HG03558 (cell line): Measurements from ENCODE around the gene ATP11A.

Source experiments
- ATAC-seq: cut with Tn5 transposase; IDR thresholded peaks from one replicate; pipeline ENCODE4 v1.9.1; 2021; ENCODE audit warnings: moderate number of reproducible peaks; ENCODE audit not compliant: unreplicated experiment; ENCODE audit errors: extremely low read depth

Gene ATP11A

DNA sequence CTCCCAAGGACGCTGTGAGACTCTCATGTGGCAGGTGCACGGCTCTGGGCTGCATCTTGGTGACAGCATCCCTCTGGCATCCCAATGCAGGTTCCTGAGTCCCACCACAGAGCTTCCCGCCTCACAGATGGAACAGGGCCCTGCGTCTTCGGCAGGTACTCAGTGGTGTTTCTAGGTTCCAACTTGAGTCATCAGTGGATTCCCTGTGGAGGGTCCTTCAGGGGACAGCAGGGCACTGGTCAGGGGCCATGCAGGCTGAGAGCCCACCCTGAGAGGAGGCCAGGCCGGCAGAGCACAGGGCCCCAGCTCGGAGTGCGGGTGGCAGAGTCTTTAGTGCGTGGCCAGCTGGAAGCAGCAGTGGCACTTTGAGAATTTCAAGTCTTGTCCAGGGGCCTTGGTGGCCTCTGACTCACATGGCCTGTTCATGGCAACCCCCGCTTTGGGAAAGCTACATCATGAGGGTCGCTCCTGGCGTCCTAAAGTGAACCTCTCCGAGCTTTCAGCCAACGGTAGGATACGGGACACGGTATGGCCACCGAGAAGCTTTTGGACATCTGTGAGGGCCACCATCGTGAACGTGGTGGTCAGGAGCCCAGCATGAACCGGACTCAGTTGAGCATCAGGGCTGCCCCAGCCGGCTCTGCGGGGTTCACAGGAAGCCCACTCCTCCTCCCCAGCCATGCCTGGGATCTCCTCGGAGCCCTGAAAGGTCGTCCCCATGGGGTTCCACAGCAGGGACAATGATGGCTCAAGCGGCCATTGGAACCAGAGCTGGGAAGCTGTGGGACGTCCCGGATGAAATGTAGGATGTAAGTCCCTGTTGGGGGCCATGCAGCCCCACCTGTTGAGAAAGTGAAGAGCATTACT lies 207.1 kb downstream of the ATP11A start:
- ATAC-seq = no peak

GRCh38 chr13:112897603-112897955 lies 207.7 kb downstream of the ATP11A start:
- no peak for ATAC-seq

- no peak for ATAC-seq
These were observed 208.2 kb downstream of the ATP11A start for GRCh38 chr13:112897956-112898620.

DNA sequence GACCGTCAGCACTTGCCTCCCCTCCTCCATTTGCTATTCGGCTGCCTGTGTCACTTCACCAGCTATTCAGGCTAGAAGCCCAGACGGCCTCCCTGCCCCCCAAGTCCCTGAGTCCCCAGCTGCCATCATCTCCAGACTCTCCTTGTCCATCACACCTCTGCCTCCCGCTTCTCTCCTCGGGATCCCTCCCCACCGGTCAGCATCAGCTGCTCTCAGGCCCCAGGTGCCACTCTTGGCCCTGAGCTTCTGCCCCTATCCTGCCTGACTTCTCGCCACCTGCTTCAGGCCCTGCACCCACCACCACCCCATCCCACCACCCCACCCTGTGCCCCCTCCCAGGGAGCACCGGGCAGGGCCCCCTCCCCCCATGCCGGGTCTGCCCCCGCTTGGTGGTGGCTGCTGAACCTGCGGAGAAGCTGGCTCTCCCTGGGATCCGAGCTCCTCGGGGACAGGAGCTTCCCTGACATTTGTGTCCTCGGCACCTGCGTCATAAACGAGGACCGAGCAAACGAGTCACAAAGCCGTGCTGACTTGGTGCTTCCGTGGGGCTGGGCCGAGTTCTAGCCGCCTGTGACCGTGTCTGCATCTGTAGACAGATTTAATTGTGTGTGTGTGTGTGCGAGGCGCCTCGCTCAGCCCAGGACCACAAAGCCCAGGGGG lies 208.9 kb downstream of the ATP11A start:
- no peak for ATAC-seq

DNA sequence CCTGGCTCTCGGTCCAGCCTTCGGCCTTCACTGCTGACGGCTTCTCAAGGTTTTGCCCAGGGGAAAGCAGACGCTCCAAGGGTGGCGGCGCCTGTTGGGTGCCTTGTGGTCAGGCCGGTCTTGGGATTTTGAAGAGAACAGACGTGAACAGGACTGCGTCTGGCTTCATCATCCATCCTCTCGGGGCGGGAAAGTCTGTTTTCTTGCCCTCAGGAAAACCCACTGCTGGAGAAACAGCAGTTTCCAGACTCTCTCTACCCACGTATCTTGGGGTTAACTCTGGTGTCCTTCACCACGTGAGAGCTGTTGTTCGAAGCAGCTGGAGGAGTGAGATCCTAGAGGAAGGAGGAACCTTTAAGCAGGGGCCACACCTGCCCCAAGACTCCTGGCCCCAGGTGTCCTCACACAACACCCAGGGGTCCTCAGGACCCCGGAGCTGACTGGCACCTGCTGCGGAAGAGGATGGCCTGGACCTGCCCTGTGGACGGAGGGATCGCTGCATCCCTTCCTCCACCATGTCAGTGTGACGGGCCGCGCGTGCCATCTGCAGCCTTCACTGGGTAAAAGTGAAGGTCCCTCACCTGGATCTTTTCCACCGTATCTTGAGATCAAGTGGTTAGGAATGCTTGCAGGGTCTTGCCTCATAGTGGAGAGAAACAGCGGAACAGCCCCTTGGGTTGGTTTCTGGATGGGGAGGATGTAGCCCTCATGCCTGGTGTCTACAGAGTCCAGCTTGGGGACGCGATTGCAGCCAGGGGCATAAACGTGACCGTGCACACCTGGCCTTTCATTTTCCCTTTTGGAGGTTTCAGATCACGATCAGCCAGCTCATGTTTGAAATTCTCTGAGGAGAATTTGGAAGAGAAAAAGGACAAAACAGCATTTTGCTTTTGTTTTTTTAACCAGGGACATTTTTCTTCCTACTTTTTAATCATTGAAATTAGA lies 209.7 kb downstream of the ATP11A start:
- ATAC-seq = no peak

- ATAC-seq = no peak
These were observed 210.4 kb downstream of the ATP11A start for GRCh38 chr13:112900226-112900600.

DNA sequence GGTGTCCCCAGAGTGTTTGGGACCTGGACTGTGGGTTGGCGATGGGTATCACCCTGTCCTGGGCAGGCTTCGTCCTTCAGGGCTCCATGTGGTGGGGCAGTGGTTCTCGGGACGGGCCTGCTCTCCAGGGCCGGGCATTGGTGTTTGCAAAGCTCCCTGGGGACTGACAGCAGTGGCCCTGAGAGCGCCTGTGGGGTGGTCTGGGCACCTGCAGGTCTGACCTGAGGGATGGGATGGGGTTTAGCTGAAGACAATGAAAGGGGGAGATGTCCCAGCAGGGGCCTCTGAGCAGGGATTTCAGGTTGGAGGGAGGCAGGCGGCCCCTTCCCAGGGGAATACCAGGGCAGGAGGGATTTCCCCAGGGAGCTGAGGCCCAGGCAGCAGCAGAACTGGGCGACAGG lies 210.9 kb downstream of the ATP11A start:
- ATAC-seq = no peak

DNA sequence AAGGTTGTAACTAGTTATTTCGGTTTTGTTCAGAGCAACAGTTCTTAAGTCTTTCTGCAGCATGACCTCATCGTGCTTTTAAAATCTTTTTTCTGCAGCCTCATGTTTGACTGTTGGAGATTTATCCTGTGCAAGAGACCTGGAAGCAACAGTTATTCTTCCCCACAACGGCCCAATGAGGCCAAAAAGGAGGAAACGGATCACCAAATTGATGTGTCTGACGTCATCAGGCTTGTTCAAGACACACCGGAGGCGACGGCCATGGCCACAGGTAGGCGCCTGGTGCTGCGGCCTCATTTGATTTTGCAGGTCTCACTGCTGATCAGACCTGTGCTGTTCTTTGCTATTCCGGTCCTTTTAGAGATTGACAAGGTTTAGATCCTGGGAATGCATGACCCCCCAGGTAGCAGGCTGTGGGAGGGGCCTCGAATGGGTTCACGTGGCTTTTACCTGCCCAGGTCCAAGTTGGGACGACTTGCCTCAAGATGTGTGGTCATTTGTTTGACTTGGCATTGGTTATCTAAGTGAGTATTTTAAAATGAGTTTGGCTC lies 212.3 kb downstream of the ATP11A start:
- ATAC-seq = no peak

DNA sequence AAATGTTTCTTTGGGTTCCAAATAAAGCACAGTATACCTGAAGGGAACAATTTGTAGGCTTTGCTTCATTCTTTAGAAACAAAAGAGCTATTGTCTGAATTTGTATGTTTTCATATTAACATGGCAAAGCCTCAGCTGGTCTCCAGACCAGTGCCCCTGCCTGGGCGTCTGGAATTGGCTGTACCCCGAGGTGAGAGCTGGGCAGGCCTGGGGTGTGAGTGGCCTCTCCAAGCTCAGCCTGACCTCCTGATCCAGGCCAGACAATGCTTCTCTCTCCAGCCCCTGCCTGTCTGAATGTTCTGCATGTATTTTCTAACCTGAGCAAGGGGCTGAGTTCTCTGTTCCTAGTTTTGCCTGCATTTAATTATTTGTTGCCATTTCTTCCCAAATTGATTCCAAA lies 212.8 kb downstream of the ATP11A start:
- ATAC-seq = no peak

DNA sequence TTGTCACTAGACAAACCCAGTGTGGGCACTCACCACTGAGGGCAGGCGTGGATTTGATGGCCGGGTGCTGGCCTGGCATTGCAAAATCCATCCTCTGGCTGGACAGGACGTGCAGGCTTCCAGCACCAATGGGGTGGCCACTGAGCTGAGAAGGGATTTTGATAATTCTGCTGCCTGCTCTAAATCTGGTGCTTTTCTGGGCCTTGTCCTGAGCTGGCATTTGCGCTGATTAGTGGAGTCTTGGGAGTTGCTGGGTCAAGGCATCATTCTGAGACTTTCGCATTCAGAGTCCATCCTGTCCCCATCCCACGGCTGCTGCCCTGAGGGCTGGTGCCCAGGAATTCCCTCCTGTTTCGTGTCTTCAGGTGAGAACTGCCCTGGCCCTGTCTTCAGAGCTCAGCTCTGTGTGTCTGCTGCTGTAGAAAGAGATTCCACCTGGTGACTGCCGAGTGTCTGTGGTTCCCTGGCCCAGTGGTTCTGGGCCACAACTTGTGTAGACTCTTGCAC lies 213.3 kb downstream of the ATP11A start:
- no peak for ATAC-seq

DNA sequence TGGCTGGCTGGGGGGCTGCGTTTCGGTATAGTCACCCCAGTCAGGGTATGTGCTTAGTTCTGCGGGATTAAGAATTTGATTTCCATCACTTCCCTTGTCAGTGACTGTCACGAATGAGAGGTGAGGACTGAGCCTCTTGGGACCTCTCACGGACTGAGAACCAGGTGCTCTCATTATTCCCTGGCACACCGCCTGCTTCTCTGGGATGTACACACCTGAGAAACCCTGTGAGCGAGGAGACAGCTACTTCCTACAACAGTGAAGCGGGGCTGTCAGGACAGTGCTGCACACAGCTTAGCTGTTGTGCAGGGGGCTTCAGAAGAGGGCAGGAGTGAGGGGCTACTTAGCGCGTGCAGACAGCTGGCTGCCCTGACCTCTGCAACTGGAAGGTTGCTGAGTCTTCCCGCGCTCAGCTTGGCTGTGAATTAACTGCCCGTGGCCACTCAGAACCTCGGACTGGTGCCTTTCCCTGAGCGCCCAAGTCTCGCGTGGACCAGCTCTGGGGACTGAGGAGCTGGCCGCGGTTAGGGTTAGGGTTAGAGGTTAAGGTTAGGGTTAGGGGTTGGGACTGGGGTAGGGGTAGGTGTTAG lies 213.9 kb downstream of the ATP11A start:
- ATAC-seq = no peak

DNA sequence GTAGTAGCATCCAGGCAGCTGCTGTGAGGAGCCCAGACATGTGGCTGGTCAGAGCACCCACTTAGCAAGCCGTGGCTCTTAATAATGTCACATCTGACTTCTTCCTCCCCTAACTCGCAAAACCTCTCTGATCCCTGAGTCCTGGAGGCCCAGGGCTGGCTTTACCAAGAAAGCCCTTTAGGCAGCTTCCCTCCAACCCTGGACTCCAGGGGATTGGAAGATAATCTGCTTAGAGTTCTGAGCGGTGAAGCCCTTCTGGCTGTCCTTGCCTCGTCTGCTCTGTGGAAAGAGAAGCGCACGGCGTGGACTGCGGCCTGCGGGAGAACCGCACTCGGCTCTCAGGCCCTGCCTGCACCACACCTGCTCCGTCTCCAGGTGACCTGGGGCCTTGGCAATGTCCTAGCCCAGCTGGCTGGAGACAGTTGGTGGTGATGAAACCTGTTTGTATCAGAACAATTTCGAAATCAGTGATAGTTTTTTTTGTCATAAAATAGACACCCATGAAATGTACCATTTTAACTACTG lies 214.7 kb downstream of the ATP11A start:
- no peak for ATAC-seq

GRCh38 chr13:112905086-112905485 lies 215.2 kb downstream of the ATP11A start:
- ATAC-seq = no peak

- ATAC-seq = no peak
These were observed 215.8 kb downstream of the ATP11A start for GRCh38 chr13:112905619-112905989.

DNA sequence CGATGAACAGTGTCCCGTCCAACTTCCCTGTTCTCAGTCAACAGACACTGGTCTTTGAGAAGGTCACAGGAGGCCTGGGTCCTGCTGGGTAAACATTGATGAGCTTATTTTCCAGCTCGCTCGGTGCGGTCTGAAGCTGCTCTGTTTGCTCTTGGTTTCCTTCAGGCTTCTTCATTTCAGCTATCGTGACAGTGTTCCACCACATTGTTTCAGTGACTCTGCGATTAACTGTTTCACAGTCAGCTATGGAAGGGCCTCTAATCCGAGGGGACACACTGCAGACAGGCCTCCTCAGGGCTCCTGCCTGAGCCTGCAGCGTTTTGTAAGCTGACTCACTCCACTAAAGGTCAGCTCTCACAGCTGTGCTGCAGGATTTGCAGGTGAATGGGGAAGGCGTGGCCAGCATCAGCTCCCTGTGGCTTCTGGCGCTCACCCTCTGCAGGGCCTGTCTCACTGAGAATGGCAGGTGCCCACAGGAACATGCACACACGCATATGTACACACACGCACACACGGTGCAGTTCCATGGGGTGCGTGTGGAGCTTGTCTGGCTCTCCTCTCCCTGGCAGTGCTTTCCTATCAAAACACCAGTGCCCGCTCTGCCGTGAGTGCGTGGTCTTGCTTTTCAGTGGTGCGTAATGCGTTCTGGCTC lies 216.3 kb downstream of the ATP11A start:
- ATAC-seq = no peak

DNA sequence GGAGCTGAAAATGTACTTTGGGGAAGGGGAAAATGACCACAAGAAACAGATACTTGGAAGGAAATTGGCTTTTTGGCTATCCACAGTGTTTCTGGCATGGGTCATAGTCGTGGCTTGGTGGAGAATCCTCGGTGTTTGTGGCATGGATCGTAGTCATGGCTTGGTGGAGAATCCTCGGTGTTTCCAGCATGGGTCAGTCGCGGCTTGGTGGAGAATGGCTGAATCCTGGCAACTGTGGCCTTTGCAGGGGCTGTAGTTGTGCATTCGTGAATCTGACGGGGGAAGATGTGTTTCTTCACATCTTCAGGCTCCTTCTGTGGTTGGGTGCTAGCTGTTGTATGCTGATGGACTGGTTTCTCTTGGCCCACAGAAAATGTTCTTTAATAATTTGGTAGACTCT lies 217.4 kb downstream of the ATP11A start:
- ATAC-seq = no peak

GRCh38 chr13:112907871-112908331 lies 218.1 kb downstream of the ATP11A start:
- no peak for ATAC-seq

DNA sequence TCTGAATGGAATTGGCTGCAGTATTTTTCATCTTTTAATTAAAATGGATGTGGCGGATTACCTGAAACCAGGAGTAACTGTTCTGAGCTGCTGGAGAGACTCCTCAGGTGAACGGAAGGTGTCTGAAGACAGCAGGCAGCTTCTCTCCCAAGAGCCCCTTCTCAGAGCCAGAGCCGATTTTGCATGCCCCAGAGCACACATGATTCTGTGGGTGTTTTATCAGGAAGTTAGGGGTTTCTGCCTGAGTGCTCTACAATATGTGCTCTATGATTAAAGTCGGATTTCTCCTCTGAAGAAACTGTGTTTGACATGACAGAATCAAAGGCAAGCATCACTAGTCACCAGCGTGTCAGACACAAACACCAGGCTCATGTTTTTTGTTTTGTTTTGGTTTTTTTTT lies 218.5 kb downstream of the ATP11A start:
- ATAC-seq = no peak

DNA sequence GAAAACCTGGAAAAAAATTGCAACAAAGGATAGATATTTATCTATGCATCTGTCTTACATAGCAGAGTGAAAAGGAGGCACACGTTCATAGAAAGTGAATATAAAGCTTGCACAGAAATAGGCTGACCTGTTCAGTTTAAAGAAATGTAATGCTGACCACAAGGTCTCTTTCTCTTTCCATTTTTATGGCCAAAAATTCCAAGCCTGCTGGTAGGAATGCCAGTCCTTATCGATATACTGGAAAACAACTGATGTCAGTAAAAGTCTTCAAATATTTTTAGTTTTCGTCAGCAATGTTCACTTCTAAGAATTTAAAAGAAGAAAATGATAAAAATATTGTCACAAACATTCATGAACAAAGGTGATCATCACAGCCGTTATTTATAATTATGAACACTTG lies 220.2 kb downstream of the ATP11A start:
- ATAC-seq = no peak
